Effector memory CD4-positive, alpha-beta T cell (primary cell): ENCODE measurements around the gene HSPB6.

ENCODE experiments used
- DNase-seq, 3 donors: peaks; one replicate each; pipeline ENCODE4 v3.0.0-alpha.2; 2020
- H3K27ac ChIP-seq: 2 replicates; pipeline ENCODE4 v1.7.0; 2013; ENCODE audit warnings: mild to moderate bottlenecking, low read length, moderate library complexity; ENCODE audit not compliant: insufficient read depth, poor library complexity, severe bottlenecking
- H3K27me3 ChIP-seq: replicated peaks from 2 replicates; pipeline ENCODE4 v1.7.0; 2013; ENCODE audit warnings: mild to moderate bottlenecking, low read length; ENCODE audit not compliant: insufficient read depth, control insufficient read depth, poor library complexity, severe bottlenecking
- H3K36me3 ChIP-seq: 2 replicates; pipeline ENCODE4 v1.7.0; 2013; ENCODE audit warnings: mild to moderate bottlenecking, low read length, moderate library complexity; ENCODE audit not compliant: control insufficient read depth, insufficient read depth
- H3K4me1 ChIP-seq: 2 replicates; pipeline ENCODE4 v1.7.0; 2013; ENCODE audit warnings: low read length, mild to moderate bottlenecking; ENCODE audit not compliant: control insufficient read depth, insufficient read depth, poor library complexity, severe bottlenecking
- H3K4me3 ChIP-seq: 2 replicates; pipeline ENCODE4 v1.7.0; 2013; ENCODE audit warnings: low read length, low read depth, mild to moderate bottlenecking; ENCODE audit not compliant: insufficient read depth, poor library complexity, severe bottlenecking
- H3K9me3 ChIP-seq: 2 replicates; pipeline ENCODE4 v1.7.0; 2013; ENCODE audit warnings: mild to moderate bottlenecking, low read length, moderate library complexity; ENCODE audit not compliant: control insufficient read depth

Gene HSPB6

GRCh38 chr19:35767288-35768081, 10.7 kb upstream of the HSPB6 start:
- Histone ChIP-seq H3K36me3 (peaks cover 30% of the 10 kb centered on the region), H3K4me1 (no peaks in the 10 kb centered on the region), H3K9me3 (no peaks in the 10 kb centered on the region), H3K27ac (no peak overlapping the region), H3K4me3 (no peak overlapping the region), H3K27me3 (no peaks in the 10 kb centered on the region)
- no peak for DNase-seq

GRCh38 chr19:35766571-35767104, 9.8 kb upstream of the HSPB6 start:
- Histone ChIP-seq H3K36me3 (peaks cover 35% of the 10 kb centered on the region), H3K27me3 (no peaks in the 10 kb centered on the region), H3K4me1 (no peaks in the 10 kb centered on the region), H3K9me3 (no peaks in the 10 kb centered on the region), H3K27ac (no peak overlapping the region), H3K4me3 (no peak overlapping the region)
- DNase-seq: no peak

- no peaks in the 10 kb centered on the region for H3K4me1 ChIP-seq
- no peaks in the 10 kb centered on the region for H3K9me3 ChIP-seq
- no peaks in the 10 kb centered on the region for H3K27me3 ChIP-seq
- H3K4me3 ChIP-seq: no peak overlapping the region
- H3K27ac ChIP-seq: no peak overlapping the region
- DNase-seq: no peak
- peaks cover 35% of the 10 kb centered on the region for H3K36me3 ChIP-seq
These were observed 7.8 kb upstream of the HSPB6 start for GRCh38 chr19:35764432-35765315.

- Histone ChIP-seq H3K27ac (no peak overlapping the region), H3K4me3 (no peak overlapping the region), H3K36me3 (peaks cover 19% of the 10 kb centered on the region), H3K4me1 (peaks cover 20% of the 10 kb centered on the region), H3K27me3 (no peaks in the 10 kb centered on the region), H3K9me3 (no peaks in the 10 kb centered on the region)
- no peak for DNase-seq
These were observed 4.0 kb upstream of the HSPB6 start for GRCh38 chr19:35760711-35761349.

GRCh38 chr19:35759697-35760096, 2.9 kb upstream of the HSPB6 start:
- H3K4me1 ChIP-seq: peaks cover 28% of the 10 kb centered on the region
- H3K9me3 ChIP-seq: no peaks in the 10 kb centered on the region
- H3K27ac ChIP-seq: no peak overlapping the region
- H3K4me3 ChIP-seq: no peak overlapping the region
- no peak for DNase-seq
- peaks cover 11% of the 10 kb centered on the region for H3K36me3 ChIP-seq
- no peaks in the 10 kb centered on the region for H3K27me3 ChIP-seq

GRCh38 chr19:35757749-35758608, 1.1 kb upstream of the HSPB6 start, which contains the start of gene PROSER3:
PROSER3 (plus strand) TSS chr19:35758176; CDS start chr19:35758216, 40 bp downstream.
- DNase-seq: peak; percentile 96 to 99 (median 98)
- H3K36me3 ChIP-seq: peaks cover 16% of the 10 kb centered on the region
- peaks cover 28% of the 10 kb centered on the region for H3K4me1 ChIP-seq
- no peaks in the 10 kb centered on the region for H3K27me3 ChIP-seq
- peak within 1 kb of the TSS; percentile 90 for H3K27ac ChIP-seq
- peak within 1 kb of the TSS; percentile 79 for H3K4me3 ChIP-seq
- H3K9me3 ChIP-seq: no peaks in the 10 kb centered on the region

- no peak for DNase-seq
- H3K36me3 ChIP-seq: peaks cover 23% of the 10 kb centered on the region
- H3K27ac ChIP-seq: no peak overlapping the region
- peaks cover 28% of the 10 kb centered on the region for H3K4me1 ChIP-seq
- H3K4me3 ChIP-seq: peak overlapping the region; percentile 37
- no peaks in the 10 kb centered on the region for H3K9me3 ChIP-seq
- no peaks in the 10 kb centered on the region for H3K27me3 ChIP-seq
These were observed 461 bp upstream of the HSPB6 start for GRCh38 chr19:35757231-35757748.

- H3K36me3 ChIP-seq: peaks cover 22% of the 10 kb centered on the region
- H3K4me3 ChIP-seq: no peak overlapping the region
- H3K9me3 ChIP-seq: no peaks in the 10 kb centered on the region
- H3K4me1 ChIP-seq: peaks cover 28% of the 10 kb centered on the region
- peak; percentile 37 to 45 (median 45) for DNase-seq
- H3K27ac ChIP-seq: no peak overlapping the region
- no peaks in the 10 kb centered on the region for H3K27me3 ChIP-seq
These were observed 1.1 kb downstream of the HSPB6 start for GRCh38 chr19:35755550-35756376.
